H9 (cell line): ENCODE data around the gene ZBTB43. TPM values are rescaled to one million over a fixed set of nuclear protein-coding genes. Genes with fewer than 3 reads are reported as not detected.
"Not testable (repeated sequence)": the region's sequence is repeated elsewhere in the genome, so short reads cannot be mapped to it uniquely, and the experiment has no call there.

ENCODE experiments used
- DNase-seq: peaks from one replicate; pipeline ENCODE4 v3.0.0-alpha.2; 2017
- H2AFZ ChIP-seq: one replicate; pipeline ENCODE4 v1.6.1; 2013; ENCODE audit warnings: mild to moderate bottlenecking, low read length, control low read depth, moderate library complexity
- H2AK5ac ChIP-seq: 2 replicates; pipeline ENCODE4 v1.6.1; 2013; ENCODE audit warnings: low read length, control low read depth, mixed read lengths; ENCODE audit not compliant: insufficient read length
- H2BK120ac ChIP-seq: one replicate; pipeline ENCODE4 v1.6.1; 2013; ENCODE audit warnings: low read depth, mild to moderate bottlenecking, low read length, control low read depth, inconsistent platforms; ENCODE audit not compliant: poor library complexity, severe bottlenecking
- H2BK12ac ChIP-seq: 2 replicates; pipeline ENCODE4 v1.6.1; 2013; ENCODE audit warnings: low read length, control low read depth, mixed read lengths, low read depth; ENCODE audit not compliant: insufficient read length
- H2BK15ac ChIP-seq: 2 replicates; pipeline ENCODE4 v1.6.1; 2013; ENCODE audit warnings: low read depth, low read length, control low read depth
- H2BK20ac ChIP-seq: one replicate; pipeline ENCODE4 v1.6.1; 2013; ENCODE audit warnings: low read depth, mild to moderate bottlenecking, low read length, control low read depth, inconsistent platforms; ENCODE audit not compliant: poor library complexity, severe bottlenecking
- H2BK5ac ChIP-seq: 2 replicates; pipeline ENCODE4 v1.6.1; 2013; ENCODE audit warnings: low read length, control low read depth, mixed read lengths; ENCODE audit not compliant: insufficient read length
- H3K14ac ChIP-seq: 2 replicates; pipeline ENCODE4 v1.6.1; 2013; ENCODE audit warnings: low read length, control low read depth; ENCODE audit not compliant: insufficient read depth
- H3K18ac ChIP-seq: 2 replicates; pipeline ENCODE4 v1.6.1; 2013; ENCODE audit warnings: low read depth, mild to moderate bottlenecking, mixed read lengths, low read length, control low read depth; ENCODE audit not compliant: insufficient read length
- H3K23ac ChIP-seq: 2 replicates; pipeline ENCODE4 v1.6.1; 2013; ENCODE audit warnings: low read length, control low read depth, mixed read lengths, low read depth; ENCODE audit not compliant: insufficient read length
- H3K23me2 ChIP-seq: 2 replicates; pipeline ENCODE4 v1.6.1; 2013; ENCODE audit warnings: low read depth, mild to moderate bottlenecking, mixed read lengths, low read length, control low read depth; ENCODE audit not compliant: insufficient read length, poor library complexity, severe bottlenecking
- H3K27ac ChIP-seq: 2 replicates; pipeline ENCODE4 v1.5.1; 2013; ENCODE audit warnings: low read length, control low read depth, mixed read lengths, low read depth; ENCODE audit not compliant: insufficient read length
- H3K27me3 ChIP-seq: 2 replicates; pipeline ENCODE4 v1.6.1; 2013; ENCODE audit warnings: low read length, control low read depth, inconsistent platforms; ENCODE audit not compliant: insufficient read depth
- H3K4ac ChIP-seq: 2 replicates; pipeline ENCODE4 v1.6.1; 2013; ENCODE audit warnings: low read depth, mild to moderate bottlenecking, control low read depth, inconsistent platforms, low read length, moderate library complexity
- H3K4me1 ChIP-seq: 2 replicates; pipeline ENCODE4 v1.6.1; 2013; ENCODE audit warnings: low read length, control low read depth, inconsistent platforms; ENCODE audit not compliant: insufficient read depth
- H3K4me2 ChIP-seq: 2 replicates; pipeline ENCODE4 v1.6.1; 2013; ENCODE audit warnings: low read length, control low read depth, mixed read lengths; ENCODE audit not compliant: insufficient read length, insufficient read depth
- H3K56ac ChIP-seq: 2 replicates; pipeline ENCODE4 v1.6.1; 2013; ENCODE audit warnings: low read depth, mild to moderate bottlenecking, mixed read lengths, low read length, control low read depth; ENCODE audit not compliant: insufficient read length
- H3K79me1 ChIP-seq: 2 replicates; pipeline ENCODE4 v1.6.1; 2013; ENCODE audit warnings: low read depth, mild to moderate bottlenecking, moderate library complexity, low read length, control low read depth, inconsistent platforms; ENCODE audit not compliant: insufficient read depth, poor library complexity, severe bottlenecking
- H3K79me2 ChIP-seq: 2 replicates; pipeline ENCODE4 v1.6.1; 2013; ENCODE audit warnings: low read length, control low read depth, inconsistent platforms; ENCODE audit not compliant: insufficient read depth
- H3K9ac ChIP-seq: 2 replicates; pipeline ENCODE4 v1.6.1; 2013; ENCODE audit warnings: low read length, control low read depth, mixed read lengths; ENCODE audit not compliant: insufficient read length; ENCODE audit errors: extremely low read depth
- H3K9me3 ChIP-seq: one replicate; pipeline ENCODE4 v1.6.1; 2013; ENCODE audit warnings: low read depth, low read length, inconsistent platforms; ENCODE audit not compliant: control insufficient read depth
- H3T11ph ChIP-seq: one replicate; pipeline ENCODE4 v1.6.1; 2013; ENCODE audit warnings: mild to moderate bottlenecking, low read length, control low read depth, inconsistent platforms
- H4K20me1 ChIP-seq: one replicate; pipeline ENCODE4 v1.6.1; 2013; ENCODE audit not compliant: control insufficient read depth, insufficient read length, insufficient read depth
- H4K5ac ChIP-seq: 2 replicates; pipeline ENCODE4 v1.6.1; 2013; ENCODE audit warnings: low read depth, mild to moderate bottlenecking, mixed read lengths, low read length, control low read depth; ENCODE audit not compliant: insufficient read length
- H4K8ac ChIP-seq: replicated peaks from 2 replicates; pipeline ENCODE4 v1.6.1; 2013; ENCODE audit warnings: low read length, control low read depth, mixed read lengths, low read depth; ENCODE audit not compliant: insufficient read length
- H4K91ac ChIP-seq: 2 replicates; pipeline ENCODE4 v1.6.1; 2013; ENCODE audit warnings: low read depth, mild to moderate bottlenecking, moderate library complexity, mixed read lengths, low read length, control low read depth; ENCODE audit not compliant: insufficient read length
- H3K27ac Mint-ChIP-seq, 3 experiments: 2 replicates in 2 of 3; 3 replicates in 1 of 3; pipeline ENCODE4 v1.8.0; 2020 to 2021; ENCODE audit warnings: mixed read lengths in 3 of 3, mild to moderate bottlenecking in 1 of 3, moderate library complexity in 1 of 3
- H3K27me3 Mint-ChIP-seq: 2 replicates; pipeline ENCODE4 v1.8.0; 2021; ENCODE audit warnings: low read depth, mild to moderate bottlenecking, moderate library complexity, mixed read lengths
- H3K36me3 Mint-ChIP-seq, 3 experiments: 2 replicates in 2 of 3; 3 replicates in 1 of 3; pipeline ENCODE4 v1.8.0; 2020 to 2021; ENCODE audit warnings: low read depth in 3 of 3, mixed read lengths in 3 of 3; ENCODE audit not compliant: insufficient read depth in 1 of 3
- H3K4me1 Mint-ChIP-seq, 2 experiments: 2 replicates each; pipeline ENCODE4 v1.8.0; 2020; ENCODE audit warnings: mixed read lengths in 2 of 2
- H3K4me3 Mint-ChIP-seq, 2 experiments: 2 replicates in 1 of 2; 3 replicates in 1 of 2; pipeline ENCODE4 v1.8.0; 2020 to 2021; ENCODE audit warnings: mild to moderate bottlenecking in 2 of 2, mixed read lengths in 2 of 2, moderate library complexity in 1 of 2
- H3K9me3 Mint-ChIP-seq, 2 experiments: 2 replicates in 1 of 2; 3 replicates in 1 of 2; pipeline ENCODE4 v1.8.0; 2020; ENCODE audit warnings: mild to moderate bottlenecking in 2 of 2, mixed read lengths in 2 of 2, moderate library complexity in 1 of 2
- WGBS: extraction: QIAGEN DNeasy Blood & Tissue Kit; methylation state at CpG from one replicate; pipeline ENCODE4 v1.1.7; 2013; ENCODE audit warnings: missing lambda C conversion rate, low lambda C conversion rate, mixed read lengths; ENCODE audit not compliant: insufficient read length; ENCODE audit errors: extremely low coverage; 5-methylcytosine and 5-hydroxymethylcytosine counted together
- total RNA-seq: library from RNA; stranded (reverse); gene quantifications from 2 replicates; pipeline ENCODE4 v1.2.1, GENCODE V29; 2021
- TF ChIP-seq, protein P1 (sequence below): fragments of 200-600 bp; sonication (generic); conservative IDR thresholded peaks from 3 replicates; pipeline ENCODE4 v1.8.0; 2021; ENCODE audit warnings: antibody characterized with exemption, mild to moderate bottlenecking

The ZBTB43 gene
- total RNA-seq, 1 experiment from 2014 or later = 15.7 TPM

DNA sequence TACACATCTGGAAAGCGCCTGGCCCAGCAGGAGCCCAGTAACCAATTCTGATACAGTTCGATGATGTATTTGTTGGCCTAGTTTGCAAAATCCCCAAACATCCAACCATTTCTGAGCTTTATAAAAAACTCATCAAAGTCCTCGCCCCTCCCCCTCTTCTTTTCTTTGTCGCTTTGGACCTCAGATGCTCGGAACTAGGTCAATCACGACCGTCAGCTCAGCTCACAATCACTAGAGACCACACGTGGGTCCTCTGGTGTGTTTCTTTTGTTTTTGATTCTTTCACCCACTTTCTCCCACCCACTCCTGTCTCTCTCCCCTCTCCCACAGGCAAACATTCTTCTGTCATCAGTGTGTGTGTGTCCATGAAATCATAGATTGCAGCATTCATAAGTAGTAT, 26.7 kb upstream of the ZBTB43 start:
- Histone ChIP-seq H3K23me2 (no peaks in the 10 kb centered on the region), H3K4ac (no peak overlapping the region), H3K27me3 (no peaks in the 10 kb centered on the region), H3K4me2 (no peak overlapping the region), H3K9ac (no peak overlapping the region), H4K5ac (no peak overlapping the region), H4K20me1 (no peaks in the 10 kb centered on the region), H4K8ac (no peak overlapping the region), H2BK15ac (no peak overlapping the region), H3K27ac (no peak overlapping the region), H3K18ac (no peak overlapping the region), H2BK5ac (no peak overlapping the region), H2BK120ac (no peak overlapping the region), H2BK20ac (no peak overlapping the region), H3K14ac (no peak overlapping the region), H3K79me2 (no peaks in the 10 kb centered on the region), H3K56ac (no peak overlapping the region), H2BK12ac (no peak overlapping the region), H3K79me1 (no peaks in the 10 kb centered on the region), H4K91ac (no peak overlapping the region), H3K23ac (no peak overlapping the region), H2AK5ac (no peak overlapping the region), H2AFZ (no peak overlapping the region), H3K9me3 (no peaks in the 10 kb centered on the region), H3K4me1 (no peaks in the 10 kb centered on the region), H3T11ph (no peak overlapping the region)
- DNase-seq = no peak
- WGBS = no CpG with 5 or more reads among the region's 8 CpGs
- no peak overlapping the region for H3K4me3 Mint-ChIP-seq
- H3K4me1 Mint-ChIP-seq = peaks cover 0 to 11% of the 10 kb centered on the region in 2 experiments; a peak in 3 of 4 replicates
- H3K9me3 Mint-ChIP-seq = no peaks in the 10 kb centered on the region
- H3K36me3 Mint-ChIP-seq = no peaks in the 10 kb centered on the region
- H3K27ac Mint-ChIP-seq = no peak overlapping the region
- TF ChIP-seq, protein P1, sequence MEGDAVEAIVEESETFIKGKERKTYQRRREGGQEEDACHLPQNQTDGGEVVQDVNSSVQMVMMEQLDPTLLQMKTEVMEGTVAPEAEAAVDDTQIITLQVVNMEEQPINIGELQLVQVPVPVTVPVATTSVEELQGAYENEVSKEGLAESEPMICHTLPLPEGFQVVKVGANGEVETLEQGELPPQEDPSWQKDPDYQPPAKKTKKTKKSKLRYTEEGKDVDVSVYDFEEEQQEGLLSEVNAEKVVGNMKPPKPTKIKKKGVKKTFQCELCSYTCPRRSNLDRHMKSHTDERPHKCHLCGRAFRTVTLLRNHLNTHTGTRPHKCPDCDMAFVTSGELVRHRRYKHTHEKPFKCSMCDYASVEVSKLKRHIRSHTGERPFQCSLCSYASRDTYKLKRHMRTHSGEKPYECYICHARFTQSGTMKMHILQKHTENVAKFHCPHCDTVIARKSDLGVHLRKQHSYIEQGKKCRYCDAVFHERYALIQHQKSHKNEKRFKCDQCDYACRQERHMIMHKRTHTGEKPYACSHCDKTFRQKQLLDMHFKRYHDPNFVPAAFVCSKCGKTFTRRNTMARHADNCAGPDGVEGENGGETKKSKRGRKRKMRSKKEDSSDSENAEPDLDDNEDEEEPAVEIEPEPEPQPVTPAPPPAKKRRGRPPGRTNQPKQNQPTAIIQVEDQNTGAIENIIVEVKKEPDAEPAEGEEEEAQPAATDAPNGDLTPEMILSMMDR = no peak
- H3K27me3 Mint-ChIP-seq = peaks cover 58% of the 10 kb centered on the region

DNA sequence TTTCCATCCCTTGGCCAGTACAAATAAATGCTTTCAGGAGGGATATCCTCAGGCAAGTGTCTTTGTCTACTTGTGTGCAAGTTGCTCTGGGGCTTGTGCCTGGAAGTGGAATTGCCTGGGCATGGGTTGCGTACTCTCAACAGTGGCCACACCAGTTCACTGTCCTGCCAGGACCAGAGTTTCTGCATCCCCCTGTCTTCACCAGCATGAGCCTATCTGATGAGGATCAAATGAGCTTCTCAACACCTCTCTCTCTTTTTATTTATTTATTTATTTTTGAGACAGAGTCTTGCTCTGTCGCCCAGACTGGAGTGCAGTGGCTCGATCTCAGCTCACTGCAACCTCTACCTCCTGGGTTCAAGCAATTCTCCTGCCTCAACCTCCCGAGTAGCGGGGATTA, 26.1 kb upstream of the ZBTB43 start:
- not testable (repeated sequence) for H3K27me3 ChIP-seq, H3K4me2 ChIP-seq, H3K9me3 Mint-ChIP-seq, H3K36me3 Mint-ChIP-seq, H3K4me3 Mint-ChIP-seq, H3K4me1 ChIP-seq, H4K20me1 ChIP-seq, H2BK20ac ChIP-seq, H3K27ac Mint-ChIP-seq, H4K8ac ChIP-seq, DNase-seq, H2BK5ac ChIP-seq, H3K23me2 ChIP-seq, H3K27ac ChIP-seq, H4K91ac ChIP-seq, H3T11ph ChIP-seq, H2BK12ac ChIP-seq, H3K9ac ChIP-seq, H4K5ac ChIP-seq, H3K79me1 ChIP-seq, H3K9me3 ChIP-seq, H3K4ac ChIP-seq, H3K18ac ChIP-seq, H2BK120ac ChIP-seq, H2AK5ac ChIP-seq, H2BK15ac ChIP-seq, H3K79me2 ChIP-seq, H3K14ac ChIP-seq, H2AFZ ChIP-seq, H3K23ac ChIP-seq, H3K56ac ChIP-seq
- no CpG with 5 or more reads among the region's 5 CpGs for WGBS
- Mint-ChIP-seq H3K4me1 (peaks cover 0 to 11% of the 10 kb centered on the region in 2 experiments; a peak in 3 of 4 replicates), H3K27me3 (peaks cover 54% of the 10 kb centered on the region)
